MCF 10A (cell line): ENCODE results near the gene CHPF2. TPM values are rescaled to one million over a fixed set of nuclear protein-coding genes. Genes with fewer than 3 reads are reported as not detected.

Experiments
- BruUV-seq: library from RNA; stranded (reverse); fragments of 400-500 nt; replicated peaks from 2 replicates; lab custom pipeline; 2021; lab: Mats Ljungman, UMichigan
- CTCF ChIA-PET: fragments of 300-600 bp; sonication (Branson Sonifier 250); formaldehyde crosslinking; extraction: SDS; loops from one replicate; lab custom pipeline; 2021; ENCODE audit warnings: antibody characterized with exemption, inconsistent platforms; lab: Yijun Ruan, JAX
- POLR2A ChIA-PET: fragments of 300-600, 350-650 bp; sonication (Branson Sonifier 250); formaldehyde crosslinking; extraction: SDS; loops from one replicate; lab custom pipeline; 2020; ENCODE audit warnings: antibody characterized with exemption, inconsistent platforms; lab: Yijun Ruan, JAX
- DNase-seq: peaks from one replicate; pipeline ENCODE4 v3.0.0-alpha.2; 2018; ENCODE audit not compliant: unreplicated experiment
- H3K27ac Mint-ChIP-seq: one replicate; pipeline ENCODE4 v1.8.0; 2022; ENCODE audit warnings: mild to moderate bottlenecking, low read depth, mixed read lengths; ENCODE audit not compliant: unreplicated experiment
- H3K27me3 Mint-ChIP-seq: one replicate; pipeline ENCODE4 v1.8.0; 2022; ENCODE audit warnings: mixed read lengths; ENCODE audit not compliant: insufficient read depth, unreplicated experiment
- H3K36me3 Mint-ChIP-seq: one replicate; pipeline ENCODE4 v1.8.0; 2022; ENCODE audit warnings: mild to moderate bottlenecking, moderate library complexity, mixed read lengths; ENCODE audit not compliant: insufficient read depth, unreplicated experiment
- H3K4me1 Mint-ChIP-seq: one replicate; pipeline ENCODE4 v1.8.0; 2022; ENCODE audit warnings: mixed read lengths; ENCODE audit not compliant: insufficient read depth, unreplicated experiment
- H3K4me3 Mint-ChIP-seq: one replicate; pipeline ENCODE4 v1.8.0; 2022; ENCODE audit warnings: mild to moderate bottlenecking, moderate library complexity, mixed read lengths; ENCODE audit not compliant: unreplicated experiment
- H3K9me3 Mint-ChIP-seq: one replicate; pipeline ENCODE4 v1.8.0; 2022; ENCODE audit warnings: mixed read lengths; ENCODE audit not compliant: unreplicated experiment
- intact Hi-C: fragments of 100-400 bp; cut with micrococcal nuclease; formaldehyde crosslinking; loops from 2 replicates; pipeline ENCODE4 v1.14.1; 2022
- total RNA-seq: library from RNA; stranded (reverse); gene quantifications from 2 replicates; pipeline ENCODE4 v1.2.3, GENCODE V29; 2022
- TF ChIP-seq, protein P1 (sequence below): fragments of 200-600 bp; IDR thresholded peaks from one replicate; pipeline ENCODE4 v1.8.0; 2022; ENCODE audit warnings: antibody characterized with exemption, mild to moderate bottlenecking; ENCODE audit not compliant: unreplicated experiment

The CHPF2 gene
- total RNA-seq, 1 experiment from 2014 or later = 28.2 TPM

- DNase-seq = no peak
- no peak overlapping the region for H3K27ac Mint-ChIP-seq
- ChIA-PET POLR2A (interaction anchor here (1.2 kb wide), 1 partner anchor 11 kb away, joined by 4 read pairs; the partner anchor contains the start of gene ABCF2), CTCF (no interaction called here)
- H3K9me3 Mint-ChIP-seq = no peaks in the 10 kb centered on the region
- no peaks in the 10 kb centered on the region for H3K4me1 Mint-ChIP-seq
- intact Hi-C loops = no loop called here
- no TSS peak for BruUV-seq
- no peak overlapping the region for H3K4me3 Mint-ChIP-seq
- no peaks in the 10 kb centered on the region for H3K27me3 Mint-ChIP-seq
- TF ChIP-seq, protein P1, sequence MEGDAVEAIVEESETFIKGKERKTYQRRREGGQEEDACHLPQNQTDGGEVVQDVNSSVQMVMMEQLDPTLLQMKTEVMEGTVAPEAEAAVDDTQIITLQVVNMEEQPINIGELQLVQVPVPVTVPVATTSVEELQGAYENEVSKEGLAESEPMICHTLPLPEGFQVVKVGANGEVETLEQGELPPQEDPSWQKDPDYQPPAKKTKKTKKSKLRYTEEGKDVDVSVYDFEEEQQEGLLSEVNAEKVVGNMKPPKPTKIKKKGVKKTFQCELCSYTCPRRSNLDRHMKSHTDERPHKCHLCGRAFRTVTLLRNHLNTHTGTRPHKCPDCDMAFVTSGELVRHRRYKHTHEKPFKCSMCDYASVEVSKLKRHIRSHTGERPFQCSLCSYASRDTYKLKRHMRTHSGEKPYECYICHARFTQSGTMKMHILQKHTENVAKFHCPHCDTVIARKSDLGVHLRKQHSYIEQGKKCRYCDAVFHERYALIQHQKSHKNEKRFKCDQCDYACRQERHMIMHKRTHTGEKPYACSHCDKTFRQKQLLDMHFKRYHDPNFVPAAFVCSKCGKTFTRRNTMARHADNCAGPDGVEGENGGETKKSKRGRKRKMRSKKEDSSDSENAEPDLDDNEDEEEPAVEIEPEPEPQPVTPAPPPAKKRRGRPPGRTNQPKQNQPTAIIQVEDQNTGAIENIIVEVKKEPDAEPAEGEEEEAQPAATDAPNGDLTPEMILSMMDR = no peak
- H3K36me3 Mint-ChIP-seq = peaks cover 80% of the 10 kb centered on the region
Observed at GRCh38 chr7:151215396-151215795, 16.9 kb upstream of the CHPF2 start.

DNA sequence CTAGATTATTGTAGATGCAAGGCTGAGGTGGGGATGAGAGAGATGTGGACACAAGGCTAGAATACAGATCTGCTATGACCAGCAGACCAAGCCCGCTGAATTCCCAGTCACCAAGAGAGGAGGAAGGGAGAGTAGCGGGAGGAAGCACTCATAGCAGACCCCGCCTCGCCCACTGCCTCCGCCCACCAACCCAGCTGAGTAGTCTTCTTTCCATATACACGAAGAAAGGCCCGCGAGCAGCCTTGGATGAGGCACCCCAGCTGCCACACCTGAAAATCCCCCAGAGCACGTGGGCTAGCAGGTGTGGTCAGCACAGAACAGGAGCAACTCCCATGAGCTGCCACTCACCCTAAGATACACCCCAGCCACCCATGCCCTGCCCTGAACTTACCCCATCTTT lies 14.1 kb upstream of the CHPF2 start:
- Mint-ChIP-seq H3K27me3 (no peaks in the 10 kb centered on the region), H3K9me3 (no peaks in the 10 kb centered on the region), H3K27ac (no peak overlapping the region), H3K4me1 (no peaks in the 10 kb centered on the region), H3K36me3 (peaks cover 93% of the 10 kb centered on the region), H3K4me3 (no peak overlapping the region)
- intact Hi-C loops = no loop called here
- no TSS peak for BruUV-seq
- TF ChIP-seq, protein P1 = no peak
- no peak for DNase-seq
- CTCF ChIA-PET = interaction anchor here (1.0 kb wide), 1 partner anchor 39 kb away, joined by 3 read pairs; no protein-coding TSS in a partner anchor
- POLR2A ChIA-PET = no interaction called here

- ChIA-PET CTCF (no interaction called here), POLR2A (no interaction called here)
- Mint-ChIP-seq H3K36me3 (peaks cover 63% of the 10 kb centered on the region), H3K27me3 (no peaks in the 10 kb centered on the region), H3K9me3 (no peaks in the 10 kb centered on the region), H3K27ac (no peak overlapping the region), H3K4me1 (peaks cover 16% of the 10 kb centered on the region), H3K4me3 (no peak overlapping the region)
- intact Hi-C loops = no loop called here
- DNase-seq = no peak
- no TSS peak for BruUV-seq
- TF ChIP-seq, protein P1 = no peak
Observed at GRCh38 chr7:151223728-151224127, 8.6 kb upstream of the CHPF2 start.

DNA sequence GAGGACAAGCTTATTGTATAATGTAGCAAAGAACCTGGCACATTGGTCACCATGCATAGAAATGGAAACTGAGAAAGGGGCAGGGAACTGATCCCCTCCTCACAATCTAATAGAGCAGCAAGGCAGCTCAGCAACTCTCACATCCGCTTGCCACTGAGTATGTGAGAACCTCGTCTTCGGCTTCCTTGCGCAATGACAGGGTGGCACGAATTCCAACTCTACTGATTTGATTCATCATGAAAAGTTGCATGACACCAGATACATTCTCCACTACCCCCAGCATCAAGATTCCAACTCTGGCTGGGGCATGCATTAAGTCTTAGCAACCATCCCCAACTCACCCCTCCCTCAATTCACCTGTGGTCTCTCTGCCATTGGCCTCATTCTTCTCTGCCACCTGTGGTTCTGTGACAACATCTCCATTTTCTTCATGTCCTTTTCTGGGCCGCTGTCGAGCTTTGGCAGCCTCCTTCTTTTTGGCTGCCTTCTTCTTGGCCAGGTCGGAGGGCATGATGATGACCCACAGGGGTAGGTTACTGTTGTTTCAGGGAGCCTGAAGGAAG lies 6.3 kb upstream of the CHPF2 start:
- H3K9me3 Mint-ChIP-seq = no peaks in the 10 kb centered on the region
- H3K4me1 Mint-ChIP-seq = peaks cover 16% of the 10 kb centered on the region
- H3K36me3 Mint-ChIP-seq = peaks cover 46% of the 10 kb centered on the region
- CTCF ChIA-PET = interaction anchor here (0.6 to 1.3 kb wide), 4 partner anchors 18 to 134 kb away, joined by 3 to 4 read pairs (median 4); no protein-coding TSS in a partner anchor
- no TSS peak for BruUV-seq
- H3K27ac Mint-ChIP-seq = peak overlapping the region; percentile 99
- intact Hi-C loops = no loop called here
- POLR2A ChIA-PET = interaction anchor here (0.7 to 2.5 kb wide), 10 partner anchors 11 to 142 kb away, joined by 3 to 19 read pairs (median 4); partner anchors contain the start of gene NUB1
- DNase-seq = peak; percentile 61
- no peaks in the 10 kb centered on the region for H3K27me3 Mint-ChIP-seq
- H3K4me3 Mint-ChIP-seq = peak overlapping the region; percentile 99
- TF ChIP-seq, protein P1 = no peak
